Measurements from ENCODE around the gene SFT2D3. TPM values are rescaled to one million over a fixed set of nuclear protein-coding genes. Genes with fewer than 3 reads are reported as not detected.
A peak's percentile ranks its signal among the peaks of the same experiment; 100 is the strongest.

SFT2D3 gene
- total RNA-seq, 2 donors from 2014 or later = 5.5 to 10.1 TPM

DNA sequence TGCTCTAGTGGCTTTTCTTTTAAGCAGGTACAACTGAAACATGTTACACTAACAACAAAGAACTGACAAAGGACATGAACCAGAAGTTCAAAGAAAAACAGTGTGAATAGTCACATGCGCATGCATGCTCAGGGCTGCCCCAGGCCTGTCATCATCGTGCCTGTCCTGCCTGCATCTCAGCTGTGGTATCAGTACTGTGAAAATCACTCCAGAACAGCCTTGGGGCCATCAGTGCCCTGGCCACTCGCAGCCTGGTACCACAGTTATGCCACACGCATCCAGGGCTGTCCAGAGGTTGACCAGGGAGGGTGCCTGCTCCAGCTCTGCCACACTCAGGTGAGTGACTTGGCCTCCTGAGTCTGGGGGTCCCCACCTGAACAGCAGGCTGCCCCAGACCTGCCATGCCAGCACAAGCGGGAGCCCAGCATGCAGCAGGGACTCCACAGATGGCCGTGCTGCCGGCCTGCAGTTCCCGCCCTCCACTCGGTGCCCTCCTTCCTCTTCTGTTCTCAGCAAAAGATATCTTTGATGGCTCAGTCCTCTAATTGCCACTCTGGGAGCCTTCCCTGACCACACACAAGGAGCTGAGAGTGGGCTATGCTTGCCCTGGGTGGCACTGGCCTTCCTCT, 38.2 kb upstream of the SFT2D3 start:
- Histone ChIP-seq H3K36me3 (ENCODE audit: control insufficient read depth, insufficient read depth, low read length) (peaks cover 5% of the 10 kb centered on the region), H3K9me3 (ENCODE audit: control insufficient read depth, low read length) (peaks cover 6% of the 10 kb centered on the region), H3K27ac (ENCODE audit: low read depth, low read length) (no peak overlapping the region), H3K4me3 (ENCODE audit: low read length) (no peak overlapping the region), H3K9ac (ENCODE audit: extremely low read depth, low read length, poor library complexity, severe bottlenecking) (no peak overlapping the region), H3K27me3 (ENCODE audit: control insufficient read depth, insufficient read depth, low read length, poor library complexity, severe bottlenecking) (peaks cover 17% of the 10 kb centered on the region), H3K4me1 (ENCODE audit: control insufficient read depth, insufficient read depth, low read length) (peaks cover 6% of the 10 kb centered on the region)
- Mint-ChIP-seq H3K36me3 (ENCODE audit: low read depth) (peaks cover 4% of the 10 kb centered on the region), H3K27ac (no peak overlapping the region), H3K4me1 (peaks cover 20% of the 10 kb centered on the region), H3K27me3 (ENCODE audit: insufficient read depth) (peaks cover 37% of the 10 kb centered on the region), H3K4me3 (peak overlapping the region; percentile 51), H3K9me3 (peaks cover 4% of the 10 kb centered on the region)
- peak; percentile 53 for DNase-seq
- TF ChIP-seq, protein P1, sequence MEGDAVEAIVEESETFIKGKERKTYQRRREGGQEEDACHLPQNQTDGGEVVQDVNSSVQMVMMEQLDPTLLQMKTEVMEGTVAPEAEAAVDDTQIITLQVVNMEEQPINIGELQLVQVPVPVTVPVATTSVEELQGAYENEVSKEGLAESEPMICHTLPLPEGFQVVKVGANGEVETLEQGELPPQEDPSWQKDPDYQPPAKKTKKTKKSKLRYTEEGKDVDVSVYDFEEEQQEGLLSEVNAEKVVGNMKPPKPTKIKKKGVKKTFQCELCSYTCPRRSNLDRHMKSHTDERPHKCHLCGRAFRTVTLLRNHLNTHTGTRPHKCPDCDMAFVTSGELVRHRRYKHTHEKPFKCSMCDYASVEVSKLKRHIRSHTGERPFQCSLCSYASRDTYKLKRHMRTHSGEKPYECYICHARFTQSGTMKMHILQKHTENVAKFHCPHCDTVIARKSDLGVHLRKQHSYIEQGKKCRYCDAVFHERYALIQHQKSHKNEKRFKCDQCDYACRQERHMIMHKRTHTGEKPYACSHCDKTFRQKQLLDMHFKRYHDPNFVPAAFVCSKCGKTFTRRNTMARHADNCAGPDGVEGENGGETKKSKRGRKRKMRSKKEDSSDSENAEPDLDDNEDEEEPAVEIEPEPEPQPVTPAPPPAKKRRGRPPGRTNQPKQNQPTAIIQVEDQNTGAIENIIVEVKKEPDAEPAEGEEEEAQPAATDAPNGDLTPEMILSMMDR (conservative IDR thresholded peaks at IDR 0.05) = no peak
- WGBS, 2 experiments (ENCODE audit: insufficient coverage in 1 of 2, insufficient read length in 1 of 2) = 88 to 91% methylated on average over 9 of the region's 9 CpGs

DNA sequence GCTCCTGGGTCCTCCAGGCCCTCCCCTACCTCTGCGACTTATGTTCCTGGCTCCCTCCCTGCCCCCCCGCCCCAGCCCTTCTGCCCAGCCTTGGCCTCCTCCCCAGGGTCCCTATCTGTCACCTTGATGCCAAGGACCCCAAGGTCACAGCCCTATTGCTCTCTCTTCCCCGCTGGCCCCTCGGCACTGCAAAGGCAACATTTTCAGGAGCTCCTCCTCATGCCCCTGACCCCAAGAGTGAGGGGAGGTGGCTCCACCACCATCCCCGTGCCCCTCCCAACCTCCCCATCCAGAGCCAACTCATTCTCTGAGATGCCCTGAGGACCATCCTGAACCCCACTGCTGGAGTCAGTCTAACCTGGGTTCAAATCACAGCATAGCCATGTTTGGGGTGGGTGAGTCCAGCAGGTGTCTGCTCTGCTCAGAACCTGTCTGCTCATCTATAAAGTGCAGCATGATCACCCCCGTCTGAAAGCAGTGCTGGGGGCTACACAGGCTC, 37.7 kb upstream of the SFT2D3 start:
- peaks cover 5% of the 10 kb centered on the region for H3K36me3 ChIP-seq (ENCODE audit: control insufficient read depth, insufficient read depth, low read length)
- DNase-seq = peak; percentile 47
- Mint-ChIP-seq H3K9me3 (peaks cover 4% of the 10 kb centered on the region), H3K4me3 (peak overlapping the region; percentile 51), H3K36me3 (ENCODE audit: low read depth) (peaks cover 4% of the 10 kb centered on the region), H3K4me1 (peaks cover 20% of the 10 kb centered on the region), H3K27me3 (ENCODE audit: insufficient read depth) (peaks cover 37% of the 10 kb centered on the region), H3K27ac (no peak overlapping the region)
- H3K27ac ChIP-seq (ENCODE audit: low read depth, low read length) = no peak overlapping the region
- TF ChIP-seq, protein P1 (conservative IDR thresholded peaks at IDR 0.05) = no peak
- peaks cover 6% of the 10 kb centered on the region for H3K4me1 ChIP-seq (ENCODE audit: control insufficient read depth, insufficient read depth, low read length)
- H3K9me3 ChIP-seq (ENCODE audit: control insufficient read depth, low read length) = peaks cover 6% of the 10 kb centered on the region
- 85 to 100% methylated on average over 1 to 6 of the region's 6 CpGs for whole genome bisulfite sequencing, 2 experiments (ENCODE audit: insufficient coverage in 1 of 2, insufficient read length in 1 of 2)
- H3K27me3 ChIP-seq (ENCODE audit: control insufficient read depth, insufficient read depth, low read length, poor library complexity, severe bottlenecking) = peaks cover 17% of the 10 kb centered on the region
- no peak overlapping the region for H3K9ac ChIP-seq (ENCODE audit: extremely low read depth, low read length, poor library complexity, severe bottlenecking)
- no peak overlapping the region for H3K4me3 ChIP-seq (ENCODE audit: low read length)

DNA sequence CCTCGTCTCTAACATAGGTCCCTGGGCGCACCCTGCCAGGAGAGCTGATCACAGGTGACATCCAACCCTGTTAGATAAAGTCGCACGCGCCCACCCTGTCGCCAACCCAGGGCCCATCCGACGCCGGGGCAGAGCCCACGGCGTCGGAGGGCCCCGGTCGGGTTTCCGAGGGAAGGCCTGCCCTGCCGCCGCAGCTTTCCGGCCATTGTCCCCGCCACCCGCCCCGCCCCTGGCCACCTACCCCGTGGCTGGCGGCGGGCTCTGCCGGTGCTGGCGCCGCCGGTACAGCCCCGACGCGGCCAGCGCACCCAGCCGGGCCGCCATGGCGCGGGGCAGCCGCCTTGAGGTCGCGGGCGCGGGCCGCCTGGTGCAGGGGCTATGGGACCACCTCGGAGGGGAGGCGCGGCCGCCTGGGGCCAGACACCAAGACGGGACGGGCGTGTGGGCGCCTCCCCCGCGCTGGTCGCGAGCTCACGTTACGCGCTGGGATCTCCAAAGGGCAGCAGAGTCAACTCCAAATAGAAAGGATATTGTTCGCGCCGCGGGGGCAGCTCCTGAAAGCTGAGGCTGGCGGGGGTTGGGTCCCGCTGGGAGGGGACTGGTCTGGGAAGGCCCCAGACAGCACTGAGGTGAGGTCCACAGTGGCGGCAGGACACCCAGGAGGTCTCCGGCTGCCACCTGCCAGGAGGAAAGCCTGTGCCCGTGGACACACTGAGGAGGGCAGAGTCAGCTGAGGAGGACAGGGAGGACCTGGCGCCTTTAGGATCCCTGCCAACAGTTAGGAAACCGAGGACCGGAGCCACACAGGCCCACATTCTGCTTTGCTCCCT, 37.0 kb upstream of the SFT2D3 start:
- H3K36me3 Mint-ChIP-seq (ENCODE audit: low read depth) = peaks cover 4% of the 10 kb centered on the region
- Histone ChIP-seq H3K4me3 (ENCODE audit: low read length) (no peak overlapping the region), H3K27ac (ENCODE audit: low read depth, low read length) (no peak overlapping the region), H3K36me3 (ENCODE audit: control insufficient read depth, insufficient read depth, low read length) (peaks cover 5% of the 10 kb centered on the region), H3K27me3 (ENCODE audit: control insufficient read depth, insufficient read depth, low read length, poor library complexity, severe bottlenecking) (peaks cover 17% of the 10 kb centered on the region), H3K9me3 (ENCODE audit: control insufficient read depth, low read length) (peaks cover 6% of the 10 kb centered on the region), H3K9ac (ENCODE audit: extremely low read depth, low read length, poor library complexity, severe bottlenecking) (no peak overlapping the region), H3K4me1 (ENCODE audit: control insufficient read depth, insufficient read depth, low read length) (peaks cover 6% of the 10 kb centered on the region)
- H3K4me3 Mint-ChIP-seq = peak overlapping the region; percentile 51
- DNase-seq = peak; percentile 77
- TF ChIP-seq, protein P1 (conservative IDR thresholded peaks at IDR 0.05) = no peak
- peaks cover 20% of the 10 kb centered on the region for H3K4me1 Mint-ChIP-seq
- 35 to 36% methylated on average over 25 to 69 of the region's 69 CpGs for WGBS, 2 experiments (ENCODE audit: insufficient coverage in 1 of 2, insufficient read length in 1 of 2)
- no peak overlapping the region for H3K27ac Mint-ChIP-seq
- H3K27me3 Mint-ChIP-seq (ENCODE audit: insufficient read depth) = peaks cover 41% of the 10 kb centered on the region
- H3K9me3 Mint-ChIP-seq = peaks cover 4% of the 10 kb centered on the region

Measured in endodermal cell (in vitro differentiated cells).